IMR-90 (cell line): ENCODE results near the gene CCDC69. TPM values are rescaled to one million over a fixed set of nuclear protein-coding genes. Genes with fewer than 3 reads are reported as not detected.

Experiments
- ATAC-seq: fragments of 200-7000 bp; cut with Tn5 transposase; 2 replicates; pipeline ENCODE4 v1.9.1; 2020; ENCODE audit warnings: low read depth, mild to moderate bottlenecking, moderate library complexity
- BruUV-seq: library from RNA; stranded (reverse); fragments of 400-500 nt; replicated peaks from 2 replicates; lab custom pipeline; 2021; lab: Mats Ljungman, UMichigan
- CTCF ChIA-PET: fragments of 300-600 bp; formaldehyde crosslinking; extraction: SDS; loops from one replicate; lab custom pipeline; 2021; ENCODE audit warnings: antibody characterized with exemption; lab: Yijun Ruan, JAX
- POLR2A ChIA-PET: fragments of 300-600 bp; sonication (Branson Sonifier 250); formaldehyde crosslinking; loops from one replicate; lab custom pipeline; 2022; ENCODE audit warnings: antibody characterized with exemption; ENCODE audit not compliant: unreplicated experiment; lab: Charles Lee
- DNase-seq: peaks from one replicate; pipeline ENCODE4 v3.0.0; 2013
- H2AFZ ChIP-seq: replicated peaks from 2 replicates; pipeline ENCODE3; 2013; ENCODE audit warnings: low read length, mild to moderate bottlenecking; ENCODE audit not compliant: poor library complexity
- H2AK5ac ChIP-seq: 2 replicates; pipeline ENCODE4 v1.6.1; 2013; ENCODE audit warnings: low read depth, low read length, inconsistent platforms
- H2AK9ac ChIP-seq: replicated peaks from 2 replicates; pipeline ENCODE3; 2013; ENCODE audit warnings: mild to moderate bottlenecking, low read depth, low read length, moderate library complexity; ENCODE audit not compliant: poor library complexity
- H2BK120ac ChIP-seq: 2 replicates; pipeline ENCODE4 v1.6.1; 2013; ENCODE audit warnings: low read depth, low read length, inconsistent platforms
- H2BK15ac ChIP-seq: 3 replicates; pipeline ENCODE4 v1.6.1; 2013; ENCODE audit warnings: low read depth, low read length, inconsistent platforms
- H2BK20ac ChIP-seq: 2 replicates; pipeline ENCODE4 v1.6.1; 2013; ENCODE audit warnings: low read depth, mild to moderate bottlenecking, inconsistent platforms, low read length, moderate library complexity
- H2BK5ac ChIP-seq: 2 replicates; pipeline ENCODE4 v1.6.1; 2013; ENCODE audit warnings: mild to moderate bottlenecking, low read depth, low read length, inconsistent platforms; ENCODE audit not compliant: poor library complexity, severe bottlenecking
- H3K14ac ChIP-seq: replicated peaks from 2 replicates; pipeline ENCODE4 v1.6.1; 2013; ENCODE audit warnings: low read depth, low read length, inconsistent platforms
- H3K18ac ChIP-seq: 2 replicates; pipeline ENCODE4 v1.6.1; 2013; ENCODE audit warnings: low read depth, low read length, control low read depth
- H3K23ac ChIP-seq: 2 replicates; pipeline ENCODE4 v1.6.1; 2013; ENCODE audit warnings: low read depth, low read length, inconsistent platforms
- H3K27ac ChIP-seq: 2 replicates; pipeline ENCODE4 v1.5.1; 2013; ENCODE audit warnings: mild to moderate bottlenecking, control low read depth, low read length; ENCODE audit not compliant: insufficient read depth
- H3K27me3 ChIP-seq: 2 replicates; pipeline ENCODE4 v1.6.1; 2013; ENCODE audit warnings: low read length; ENCODE audit not compliant: control insufficient read depth, insufficient read depth
- H3K36me3 ChIP-seq: 2 replicates; pipeline ENCODE4 v1.6.1; 2013; ENCODE audit warnings: low read length, mixed read lengths; ENCODE audit not compliant: control insufficient read depth, insufficient read depth
- H3K4ac ChIP-seq: 2 replicates; pipeline ENCODE4 v1.6.1; 2013; ENCODE audit warnings: low read depth, low read length, inconsistent platforms
- H3K4me1 ChIP-seq: 2 replicates; pipeline ENCODE4 v1.6.1; 2013; ENCODE audit warnings: low read length, mixed read lengths; ENCODE audit not compliant: control insufficient read depth, insufficient read depth
- H3K4me2 ChIP-seq: 2 replicates; pipeline ENCODE4 v1.6.1; 2013; ENCODE audit warnings: low read depth, mild to moderate bottlenecking, control low read depth, low read length, moderate library complexity
- H3K4me3 ChIP-seq: 2 replicates; pipeline ENCODE4 v1.5.1; 2013; ENCODE audit warnings: low read depth, mild to moderate bottlenecking, control low read depth, low read length, moderate library complexity; ENCODE audit not compliant: insufficient read depth
- H3K56ac ChIP-seq: 2 replicates; pipeline ENCODE4 v1.6.1; 2013; ENCODE audit warnings: low read length, inconsistent platforms; ENCODE audit not compliant: insufficient read depth; ENCODE audit errors: extremely low read depth
- H3K79me1 ChIP-seq, 2 experiments: 2 replicates each; pipeline ENCODE4 v1.6.1; 2013; ENCODE audit warnings: low read length in 2 of 2, inconsistent platforms in 1 of 2, low read depth in 1 of 2
- H3K9ac ChIP-seq: 2 replicates; pipeline ENCODE4 v1.6.1; 2013; ENCODE audit warnings: low read depth, low read length, control low read depth
- H3K9me1 ChIP-seq: 2 replicates; pipeline ENCODE4 v1.6.1; 2013; ENCODE audit warnings: low read length, inconsistent platforms; ENCODE audit not compliant: insufficient read depth
- H3K9me3 ChIP-seq: 2 replicates; pipeline ENCODE4 v1.6.1; 2013; ENCODE audit warnings: low read length; ENCODE audit not compliant: control insufficient read depth, insufficient read depth
- H4K20me1 ChIP-seq: 2 replicates; pipeline ENCODE4 v1.6.1; 2013; ENCODE audit warnings: low read length, inconsistent platforms; ENCODE audit not compliant: insufficient read depth
- H4K5ac ChIP-seq: 2 replicates; pipeline ENCODE4 v1.6.1; 2013; ENCODE audit warnings: mild to moderate bottlenecking, low read depth, low read length, control low read depth
- H4K8ac ChIP-seq, 2 experiments: 2 replicates each; pipeline ENCODE4 v1.6.1; 2013; ENCODE audit warnings: low read depth in 2 of 2, low read length in 2 of 2, control low read depth in 1 of 2, inconsistent platforms in 1 of 2
- H4K91ac ChIP-seq: 2 replicates; pipeline ENCODE4 v1.6.1; 2013; ENCODE audit warnings: low read depth, low read length, inconsistent platforms; ENCODE audit not compliant: insufficient read depth
- CHD1 ChIP-seq: IDR thresholded peaks from 2 replicates; pipeline ENCODE4 v1.6.1; 2012; ENCODE audit warnings: low read depth, low read length, improper control_type of control experiment
- RAD21 ChIP-seq: IDR thresholded peaks from 2 replicates; pipeline ENCODE4 v1.6.1; 2012; ENCODE audit warnings: low read length, improper control_type of control experiment
- SMC3 ChIP-seq: fragments of 150-350 bp; IDR thresholded peaks from 2 replicates; pipeline ENCODE4 v1.6.1; 2016; ENCODE audit warnings: low read depth, mild to moderate bottlenecking, antibody characterized with exemption, low read length, moderate library complexity
- WGBS, 2 experiments: methylation state at CpG; one replicate each; pipeline versions ENCODE4 v1.1.5 to v1.1.7; 2013; ENCODE audit warnings: missing lambda C conversion rate in 2 of 2; ENCODE audit not compliant: insufficient read length in 1 of 2; ENCODE audit errors: extremely low coverage in 2 of 2; 5-methylcytosine and 5-hydroxymethylcytosine counted together
- dilution Hi-C: fragments of 300-500 bp; cut with HindIII; formaldehyde crosslinking; loops from one replicate; pipeline ENCODE4 v1.14.3; 2018; ENCODE audit warnings: low sequenced_read_pairs; ENCODE audit not compliant: unreplicated experiment
- in situ Hi-C: fragments of 300-500 bp; cut with MboI; formaldehyde crosslinking; loops from 3 replicates; pipeline ENCODE4 v1.14.3; 2019; ENCODE audit warnings: low sequenced_read_pairs, inconsistent platforms, mixed read lengths
- intact Hi-C: fragments of 100-400 bp; cut with micrococcal nuclease; formaldehyde crosslinking; loops from 2 replicates; pipeline ENCODE4 v1.10.0; 2022
- polyA plus RNA-seq, 3 experiments: library from polyadenylated mRNA; depleted of rRNA; stranded (reverse); fragments of >200 nt; gene quantifications; 2 replicates each; pipeline ENCODE4 v1.2.3, GENCODE V29; 2012; ENCODE audit warnings: low replicate concordance in 1 of 3
- total RNA-seq: library from RNA; depleted of rRNA; stranded (reverse); fragments of >200 nt; gene quantifications from 2 replicates; pipeline ENCODE4 v1.2.3, GENCODE V29; 2012
- TF ChIP-seq, protein P1 (sequence below): conservative IDR thresholded peaks from 2 replicates; pipeline ENCODE4 v1.5.1; 2012; ENCODE audit warnings: mild to moderate bottlenecking, low read depth, low read length, improper control_type of control experiment

CCDC69 gene
- total and polyA plus RNA-seq, 2 of the 4 experiments (the other 2 are of a cell fraction), result 0.36 to 0.48 TPM

DNA sequence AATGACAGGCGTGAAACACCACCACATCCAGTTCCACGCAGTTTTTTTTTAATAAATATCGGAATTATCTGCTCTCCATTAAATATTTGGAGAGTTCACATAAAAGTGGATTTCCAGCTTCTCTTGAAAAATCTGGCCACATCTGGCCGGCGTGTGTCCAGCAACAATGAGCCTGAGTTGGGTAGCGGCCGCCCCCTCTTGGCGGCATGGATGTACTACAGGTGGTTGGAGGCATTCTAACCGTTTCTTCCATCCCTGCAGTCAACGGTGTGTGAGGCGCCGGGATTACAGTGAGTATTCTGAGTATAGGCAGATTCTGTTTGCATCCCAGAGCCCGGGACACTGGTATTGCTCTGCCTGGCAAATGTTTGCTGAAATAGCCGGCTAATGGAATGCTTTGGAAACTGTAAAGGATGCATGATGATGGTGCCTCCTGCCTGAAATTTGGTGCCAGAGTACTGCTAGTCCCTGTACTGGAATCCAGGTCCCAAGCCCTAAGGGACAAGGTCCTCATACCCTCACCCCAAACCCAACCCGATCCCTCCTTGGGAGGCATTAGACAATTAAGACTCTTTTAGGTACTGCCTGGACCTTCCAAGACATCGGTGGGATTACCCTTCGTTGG, 15.5 kb upstream of the CCDC69 start:
- ChIA-PET CTCF (interaction anchor here (0.5 to 1.5 kb wide), 15 partner anchors 9 to 532 kb away, joined by 3 to 12 read pairs (median 3); partner anchors contain the start of genes CCDC69 and GM2A), POLR2A (interaction anchor here (0.6 kb wide), 1 partner anchor 97 kb away, joined by 4 read pairs; no protein-coding TSS in a partner anchor)
- Histone ChIP-seq H2AK9ac (no peak overlapping the region), H4K8ac (no peak overlapping the region), H4K5ac (no peak overlapping the region), H3K9me3 (no peaks in the 10 kb centered on the region), H3K18ac (no peak overlapping the region), H2BK120ac (no peak overlapping the region), H3K14ac (no peak overlapping the region), H2AK5ac (no peak overlapping the region), H4K20me1 (no peaks in the 10 kb centered on the region), H2BK15ac (no peak overlapping the region), H3K27me3 (peaks cover 18% of the 10 kb centered on the region), H3K56ac (no peak overlapping the region), H3K9me1 (no peaks in the 10 kb centered on the region), H3K4me3 (no peak overlapping the region), H2BK20ac (no peak overlapping the region), H4K91ac (no peak overlapping the region), H3K4me2 (no peak overlapping the region), H3K79me1 (no peaks in the 10 kb centered on the region), H3K23ac (no peak overlapping the region), H3K4ac (no peak overlapping the region), H3K36me3 (no peaks in the 10 kb centered on the region), H3K27ac (no peak overlapping the region), H3K9ac (no peak overlapping the region), H2AFZ (no peak overlapping the region), H3K4me1 (peaks cover 2% of the 10 kb centered on the region; the same call in 1 of the 2 replicates), H2BK5ac (no peak overlapping the region)
- in situ Hi-C loops (loop anchor here (5.0 kb wide), 1 partner anchor 117 kb away; no protein-coding TSS in a partner anchor), intact Hi-C loops (loop anchor here (1.0 to 5.0 kb wide), 5 partner anchors 75 to 413 kb away; no protein-coding TSS in a partner anchor), dilution Hi-C loops (no loop called here)
- DNase-seq (peak; percentile 63), ATAC-seq (peak; percentile 99)
- peak; percentile 81 for TF ChIP-seq RAD21
- no peak for TF ChIP-seq CHD1
- TF ChIP-seq, protein P1, sequence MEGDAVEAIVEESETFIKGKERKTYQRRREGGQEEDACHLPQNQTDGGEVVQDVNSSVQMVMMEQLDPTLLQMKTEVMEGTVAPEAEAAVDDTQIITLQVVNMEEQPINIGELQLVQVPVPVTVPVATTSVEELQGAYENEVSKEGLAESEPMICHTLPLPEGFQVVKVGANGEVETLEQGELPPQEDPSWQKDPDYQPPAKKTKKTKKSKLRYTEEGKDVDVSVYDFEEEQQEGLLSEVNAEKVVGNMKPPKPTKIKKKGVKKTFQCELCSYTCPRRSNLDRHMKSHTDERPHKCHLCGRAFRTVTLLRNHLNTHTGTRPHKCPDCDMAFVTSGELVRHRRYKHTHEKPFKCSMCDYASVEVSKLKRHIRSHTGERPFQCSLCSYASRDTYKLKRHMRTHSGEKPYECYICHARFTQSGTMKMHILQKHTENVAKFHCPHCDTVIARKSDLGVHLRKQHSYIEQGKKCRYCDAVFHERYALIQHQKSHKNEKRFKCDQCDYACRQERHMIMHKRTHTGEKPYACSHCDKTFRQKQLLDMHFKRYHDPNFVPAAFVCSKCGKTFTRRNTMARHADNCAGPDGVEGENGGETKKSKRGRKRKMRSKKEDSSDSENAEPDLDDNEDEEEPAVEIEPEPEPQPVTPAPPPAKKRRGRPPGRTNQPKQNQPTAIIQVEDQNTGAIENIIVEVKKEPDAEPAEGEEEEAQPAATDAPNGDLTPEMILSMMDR, result peak; percentile 93
- peak; percentile 60 for TF ChIP-seq SMC3
- 0% methylated on average over 2 of the region's 17 CpGs; no CpG with 5 or more reads in 1 of the 2 experiments for WGBS, 2 experiments
- no TSS peak for BruUV-seq
